ENCODE measurements around the gene KRTAP10-3.

DNA sequence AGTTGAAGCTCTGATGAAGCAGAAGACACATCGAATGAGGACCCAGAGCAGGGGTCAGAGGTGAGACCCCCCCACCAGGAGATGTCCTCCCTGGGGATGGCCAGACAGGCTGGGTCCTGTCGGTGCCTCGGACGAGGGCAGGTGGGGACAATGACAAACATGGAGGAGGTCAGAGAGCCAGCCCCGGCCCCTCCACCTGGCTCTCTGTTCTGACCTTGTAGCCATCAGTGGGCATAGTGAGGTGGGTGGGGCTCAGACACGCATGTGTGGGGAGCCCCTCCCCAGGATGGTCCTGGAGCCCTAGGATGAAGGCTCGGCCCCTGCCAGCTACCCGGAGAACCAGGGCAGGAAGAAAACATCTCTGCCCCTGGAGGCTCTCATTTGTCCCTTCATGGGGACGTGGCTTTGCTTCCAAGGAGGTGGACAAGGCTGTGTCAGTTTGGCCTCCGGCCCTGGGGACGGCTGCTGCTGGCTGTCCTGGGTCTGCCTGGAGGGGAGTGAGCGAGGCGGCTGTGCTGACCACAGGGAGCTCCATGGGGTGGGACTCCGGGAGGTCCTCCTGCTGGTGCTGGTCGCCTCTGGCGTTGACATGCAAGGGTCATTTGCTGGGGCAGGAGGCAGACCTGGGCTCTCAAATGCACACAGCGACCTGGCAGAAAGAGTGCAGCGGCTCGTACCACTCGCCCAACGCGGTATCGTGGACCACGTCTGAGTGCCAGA lies 31.2 kb upstream of the KRTAP10-3 start:
- TF ChIP-seq, protein P1, sequence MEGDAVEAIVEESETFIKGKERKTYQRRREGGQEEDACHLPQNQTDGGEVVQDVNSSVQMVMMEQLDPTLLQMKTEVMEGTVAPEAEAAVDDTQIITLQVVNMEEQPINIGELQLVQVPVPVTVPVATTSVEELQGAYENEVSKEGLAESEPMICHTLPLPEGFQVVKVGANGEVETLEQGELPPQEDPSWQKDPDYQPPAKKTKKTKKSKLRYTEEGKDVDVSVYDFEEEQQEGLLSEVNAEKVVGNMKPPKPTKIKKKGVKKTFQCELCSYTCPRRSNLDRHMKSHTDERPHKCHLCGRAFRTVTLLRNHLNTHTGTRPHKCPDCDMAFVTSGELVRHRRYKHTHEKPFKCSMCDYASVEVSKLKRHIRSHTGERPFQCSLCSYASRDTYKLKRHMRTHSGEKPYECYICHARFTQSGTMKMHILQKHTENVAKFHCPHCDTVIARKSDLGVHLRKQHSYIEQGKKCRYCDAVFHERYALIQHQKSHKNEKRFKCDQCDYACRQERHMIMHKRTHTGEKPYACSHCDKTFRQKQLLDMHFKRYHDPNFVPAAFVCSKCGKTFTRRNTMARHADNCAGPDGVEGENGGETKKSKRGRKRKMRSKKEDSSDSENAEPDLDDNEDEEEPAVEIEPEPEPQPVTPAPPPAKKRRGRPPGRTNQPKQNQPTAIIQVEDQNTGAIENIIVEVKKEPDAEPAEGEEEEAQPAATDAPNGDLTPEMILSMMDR (IDR thresholded peaks at IDR 0.05): no peak
- no peak for TF ChIP-seq POLR2A (IDR thresholded peaks at IDR 0.05)

All from right lobe of liver (tissue), 4 donors.